Measurements from ENCODE around the gene ATOSB. TPM values are rescaled to one million over a fixed set of nuclear protein-coding genes. Genes with fewer than 3 reads are reported as not detected.

The ATOSB gene
- total and polyA plus RNA-seq, 9 of the 15 experiments (the other 6 are each of a cell fraction or from before 2014, with no cell fraction given), result 0.45 to 8.0 (median 4.2) TPM

DNA sequence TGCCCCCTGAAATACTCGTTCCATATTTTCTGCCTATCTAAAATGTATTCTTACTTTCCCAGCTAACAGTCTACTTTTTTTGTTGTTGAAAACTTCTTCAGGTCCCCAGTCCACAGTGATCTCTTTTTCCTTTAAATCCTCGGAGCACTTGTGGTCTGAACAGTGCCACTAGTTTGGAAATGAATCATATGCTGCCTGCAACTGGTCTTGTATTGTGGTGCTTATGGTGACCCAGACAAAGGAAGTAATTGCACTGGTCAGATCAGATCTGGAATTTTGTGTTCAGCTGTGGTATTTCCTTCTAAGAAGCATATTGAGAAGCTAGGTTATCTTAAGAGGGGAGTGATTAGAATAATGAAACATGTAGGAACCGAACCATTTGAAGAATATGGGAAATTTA lies 49.0 kb upstream of the ATOSB start:
- TF ChIP-seq ESRRB (CRISPR knock-in tag; IDR thresholded peaks at IDR 0.05; ENCODE audit: borderline replicate concordance) (no peak), U2AF1 (optimal IDR thresholded peaks at IDR 0.05; ENCODE audit: low read depth, low read length) (no peak), TEAD2 (tag; IDR thresholded peaks at IDR 0.05) (no peak), MAFK (IDR thresholded peaks at IDR 0.05; ENCODE audit: low read length) (no peak)
- TF ChIP-seq, protein P1, sequence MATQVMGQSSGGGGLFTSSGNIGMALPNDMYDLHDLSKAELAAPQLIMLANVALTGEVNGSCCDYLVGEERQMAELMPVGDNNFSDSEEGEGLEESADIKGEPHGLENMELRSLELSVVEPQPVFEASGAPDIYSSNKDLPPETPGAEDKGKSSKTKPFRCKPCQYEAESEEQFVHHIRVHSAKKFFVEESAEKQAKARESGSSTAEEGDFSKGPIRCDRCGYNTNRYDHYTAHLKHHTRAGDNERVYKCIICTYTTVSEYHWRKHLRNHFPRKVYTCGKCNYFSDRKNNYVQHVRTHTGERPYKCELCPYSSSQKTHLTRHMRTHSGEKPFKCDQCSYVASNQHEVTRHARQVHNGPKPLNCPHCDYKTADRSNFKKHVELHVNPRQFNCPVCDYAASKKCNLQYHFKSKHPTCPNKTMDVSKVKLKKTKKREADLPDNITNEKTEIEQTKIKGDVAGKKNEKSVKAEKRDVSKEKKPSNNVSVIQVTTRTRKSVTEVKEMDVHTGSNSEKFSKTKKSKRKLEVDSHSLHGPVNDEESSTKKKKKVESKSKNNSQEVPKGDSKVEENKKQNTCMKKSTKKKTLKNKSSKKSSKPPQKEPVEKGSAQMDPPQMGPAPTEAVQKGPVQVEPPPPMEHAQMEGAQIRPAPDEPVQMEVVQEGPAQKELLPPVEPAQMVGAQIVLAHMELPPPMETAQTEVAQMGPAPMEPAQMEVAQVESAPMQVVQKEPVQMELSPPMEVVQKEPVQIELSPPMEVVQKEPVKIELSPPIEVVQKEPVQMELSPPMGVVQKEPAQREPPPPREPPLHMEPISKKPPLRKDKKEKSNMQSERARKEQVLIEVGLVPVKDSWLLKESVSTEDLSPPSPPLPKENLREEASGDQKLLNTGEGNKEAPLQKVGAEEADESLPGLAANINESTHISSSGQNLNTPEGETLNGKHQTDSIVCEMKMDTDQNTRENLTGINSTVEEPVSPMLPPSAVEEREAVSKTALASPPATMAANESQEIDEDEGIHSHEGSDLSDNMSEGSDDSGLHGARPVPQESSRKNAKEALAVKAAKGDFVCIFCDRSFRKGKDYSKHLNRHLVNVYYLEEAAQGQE (IDR thresholded peaks at IDR 0.05; ENCODE audit: borderline replicate concordance), result no peak
- TF ChIP-seq, protein P1 (CRISPR knock-in tag; IDR thresholded peaks at IDR 0.05; ENCODE audit: low read depth), result no peak
- CTCF ChIA-PET (ENCODE audit: low intra/inter-chr PET ratio), result no interaction called here
- WGBS (ENCODE audit: insufficient coverage, low coverage, missing lambda C conversion rate), result 35% methylated on average over 3 of the region's 3 CpGs
- in situ Hi-C loops (cut with MboI) (no loop called here), intact Hi-C loops (cut with micrococcal nuclease) (loop anchor here (5.0 kb wide), 1 partner anchor 47 kb away; the partner anchor contains the start of gene ATOSB)
- no peak for FAIRE-seq
- no peaks in the 10 kb centered on the region for H3K9me1 ChIP-seq (ENCODE audit: control insufficient read depth, insufficient read depth, low read length)
- POLR2A ChIA-PET, result no interaction called here
- no peaks in the 10 kb centered on the region for H4K20me1 ChIP-seq (replicated peaks; ENCODE audit: control insufficient read depth, insufficient read depth, low read length)
- H3K4me2 ChIP-seq (ENCODE audit: insufficient read depth, low read length), result no peak overlapping the region
- H3K36me3 ChIP-seq (ENCODE audit: control insufficient read depth, insufficient read depth, low read length), result no peaks in the 10 kb centered on the region
- H3K9me3 ChIP-seq (replicated peaks; ENCODE audit: control insufficient read depth, insufficient read depth, low read depth, low read length), result no peaks in the 10 kb centered on the region
- no peak overlapping the region for H2AFZ ChIP-seq (ENCODE audit: low read depth, low read length)
- peak in 1 of 4 experiments; percentile 10 for DNase-seq (ENCODE audit: extremely low read depth in 1 of 4, low spot score in 3 of 4)
- H3K27ac ChIP-seq (ENCODE audit: extremely low read depth, low read depth, low read length), result no peak overlapping the region
- peaks cover 12% of the 10 kb centered on the region; the same call in 1 of the 3 replicates for H3K79me2 ChIP-seq (ENCODE audit: control insufficient read depth, insufficient read depth, low read length)
- H3K4me1 ChIP-seq (replicated peaks in 1 of 2; ENCODE audit: control insufficient read depth in 2 of 2, insufficient read depth in 2 of 2, low read length in 2 of 2), result peaks cover 4 to 6% of the 10 kb centered on the region in 2 experiments; a peak in 4 of 5 replicates
- ATAC-seq, result no peak
- H3K27me3 ChIP-seq (ENCODE audit: control insufficient read depth in 2 of 2, insufficient read depth in 2 of 2, low read length in 2 of 2), result no peaks in the 10 kb centered on the region
- no peak overlapping the region for H3K4me3 ChIP-seq
- no peak overlapping the region for H3K9ac ChIP-seq (ENCODE audit: insufficient read depth in 1 of 2, low read depth in 2 of 2, low read length in 2 of 2)
- no TSS peak for BruUV-seq (replicated peaks)
